ENCODE results near the gene ATP2B3.

Gene ATP2B3

GRCh38 chrX:153624196-153625091, 107.0 kb downstream of the ATP2B3 start:
- no peak overlapping the region for H3K27ac ChIP-seq (ENCODE audit: low read depth in 2 of 2, low read length in 2 of 2)
- H3K4me3 ChIP-seq (ENCODE audit: low read length in 2 of 2): no peak overlapping the region
- no peaks in the 10 kb centered on the region for H3K9me3 ChIP-seq (ENCODE audit: control insufficient read depth in 2 of 2, low read length in 2 of 2)
- no peak overlapping the region for H3K9ac ChIP-seq (ENCODE audit: low read depth in 1 of 2, low read length in 2 of 2)
- no peaks in the 10 kb centered on the region for H3K4me1 ChIP-seq (ENCODE audit: control insufficient read depth in 2 of 2, insufficient read depth in 2 of 2, low read length in 2 of 2)
- peaks cover 14 to 22% of the 10 kb centered on the region in 2 donors for H3K27me3 ChIP-seq (ENCODE audit: control insufficient read depth in 2 of 2, insufficient read depth in 2 of 2, low read length in 2 of 2)
- no peaks in the 10 kb centered on the region for H3K36me3 ChIP-seq (ENCODE audit: control insufficient read depth in 2 of 2, insufficient read depth in 2 of 2, low read length in 2 of 2)

DNA sequence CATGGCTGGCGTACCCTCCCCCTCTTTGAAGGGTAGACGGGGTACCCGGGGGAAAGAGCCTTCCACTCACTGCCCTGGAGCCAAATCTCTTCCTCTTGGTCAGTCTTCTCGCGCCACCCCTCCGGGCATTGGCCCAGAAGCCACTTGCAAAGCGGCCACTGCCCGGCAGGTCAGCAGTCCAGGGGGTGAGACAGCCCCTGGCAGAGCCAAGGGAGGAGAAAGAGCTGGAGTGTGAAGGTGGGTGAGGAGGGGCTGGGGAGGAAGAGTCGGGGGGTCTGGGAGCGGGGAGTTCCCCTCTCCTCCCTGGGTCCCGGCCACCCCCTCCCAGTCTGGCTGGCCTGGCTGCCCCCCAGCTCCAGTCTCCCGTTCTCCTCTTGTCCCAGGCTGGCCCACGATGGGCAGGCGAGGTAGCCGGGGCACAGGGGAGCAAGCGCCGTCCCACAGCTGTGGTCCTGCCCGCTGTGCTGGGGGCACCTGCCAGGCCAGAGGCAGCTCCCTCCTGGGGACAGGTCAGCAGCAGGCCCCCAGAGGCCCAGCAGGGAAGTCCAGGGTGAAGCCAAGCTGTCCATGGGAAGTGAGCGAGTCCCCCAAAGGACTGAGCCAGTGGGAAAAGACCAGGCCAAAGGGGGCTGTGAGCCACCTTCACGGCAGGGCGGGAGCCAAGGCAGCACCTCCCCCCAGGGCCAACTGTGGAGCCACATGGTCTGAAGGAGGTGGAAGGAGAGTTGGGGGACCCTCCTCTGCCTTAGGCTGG, 108.0 kb downstream of the ATP2B3 start:
- H3K4me1 ChIP-seq (ENCODE audit: control insufficient read depth in 2 of 2, insufficient read depth in 2 of 2, low read length in 2 of 2): no peaks in the 10 kb centered on the region
- no peak overlapping the region for H3K9ac ChIP-seq (ENCODE audit: low read depth in 1 of 2, low read length in 2 of 2)
- H3K9me3 ChIP-seq (ENCODE audit: control insufficient read depth in 2 of 2, low read length in 2 of 2): no peaks in the 10 kb centered on the region
- no peaks in the 10 kb centered on the region for H3K36me3 ChIP-seq (ENCODE audit: control insufficient read depth in 2 of 2, insufficient read depth in 2 of 2, low read length in 2 of 2)
- H3K27ac ChIP-seq (ENCODE audit: low read depth in 2 of 2, low read length in 2 of 2): no peak overlapping the region
- H3K4me3 ChIP-seq (ENCODE audit: low read length in 2 of 2): no peak overlapping the region
- peaks cover 13 to 22% of the 10 kb centered on the region in 2 donors for H3K27me3 ChIP-seq (ENCODE audit: control insufficient read depth in 2 of 2, insufficient read depth in 2 of 2, low read length in 2 of 2)

GRCh38 chrX:153626025-153626633, 108.7 kb downstream of the ATP2B3 start:
- H3K36me3 ChIP-seq (ENCODE audit: control insufficient read depth in 2 of 2, insufficient read depth in 2 of 2, low read length in 2 of 2): no peaks in the 10 kb centered on the region
- H3K4me3 ChIP-seq (ENCODE audit: low read length in 2 of 2): no peak overlapping the region
- H3K9me3 ChIP-seq (ENCODE audit: control insufficient read depth in 2 of 2, low read length in 2 of 2): peaks cover 0 to 2% of the 10 kb centered on the region in 2 donors
- H3K27me3 ChIP-seq (ENCODE audit: control insufficient read depth in 2 of 2, insufficient read depth in 2 of 2, low read length in 2 of 2): peaks cover 13 to 22% of the 10 kb centered on the region in 2 donors
- no peaks in the 10 kb centered on the region for H3K4me1 ChIP-seq (ENCODE audit: control insufficient read depth in 2 of 2, insufficient read depth in 2 of 2, low read length in 2 of 2)
- H3K27ac ChIP-seq (ENCODE audit: low read depth in 2 of 2, low read length in 2 of 2): no peak overlapping the region
- no peak overlapping the region for H3K9ac ChIP-seq (ENCODE audit: low read depth in 1 of 2, low read length in 2 of 2)

DNA sequence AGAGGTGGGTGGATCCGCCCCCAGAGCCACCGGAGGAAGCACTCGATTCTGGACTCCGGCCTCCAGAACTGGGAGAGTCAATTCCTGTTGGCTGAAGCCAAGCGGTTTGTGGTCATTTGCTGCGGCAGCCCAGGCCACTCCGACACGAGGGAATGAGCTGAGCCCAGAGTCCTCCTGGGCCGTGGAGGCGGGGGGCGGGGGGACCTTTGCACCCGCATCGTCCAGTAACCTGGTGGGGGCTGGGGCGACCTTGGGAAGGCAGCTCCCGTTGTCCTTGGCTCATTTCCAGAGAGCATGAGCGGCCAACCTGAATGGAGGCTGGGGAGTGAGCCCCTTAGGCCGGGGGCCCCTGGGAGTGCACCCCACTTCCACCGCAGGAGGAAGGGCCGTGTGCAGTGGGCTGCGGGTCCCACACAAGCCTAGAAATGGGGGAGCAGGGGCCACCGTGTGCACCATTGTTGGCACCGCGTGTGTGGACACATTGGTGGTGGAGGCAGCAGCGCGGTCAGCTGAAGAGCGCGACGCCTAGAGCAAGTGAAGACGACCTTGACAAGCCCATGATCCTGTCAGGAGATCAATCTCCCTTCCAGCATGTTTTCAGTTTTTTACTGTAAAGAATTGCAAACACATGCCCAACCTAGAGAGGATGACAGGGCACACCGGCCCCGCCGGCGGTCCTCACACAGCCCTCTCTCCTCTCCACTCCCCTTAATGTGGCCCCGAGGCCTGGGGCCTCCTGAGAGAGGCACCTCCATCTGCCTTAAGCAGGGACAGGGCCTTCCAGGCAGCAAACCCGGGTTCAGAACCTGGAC, 109.6 kb downstream of the ATP2B3 start:
- peaks cover 13 to 17% of the 10 kb centered on the region in 2 donors for H3K27me3 ChIP-seq (ENCODE audit: control insufficient read depth in 2 of 2, insufficient read depth in 2 of 2, low read length in 2 of 2)
- peaks cover 0 to 5% of the 10 kb centered on the region in 2 donors for H3K9me3 ChIP-seq (ENCODE audit: control insufficient read depth in 2 of 2, low read length in 2 of 2)
- H3K4me1 ChIP-seq (ENCODE audit: control insufficient read depth in 2 of 2, insufficient read depth in 2 of 2, low read length in 2 of 2): no peaks in the 10 kb centered on the region
- H3K4me3 ChIP-seq (ENCODE audit: low read length in 2 of 2): no peak overlapping the region
- H3K36me3 ChIP-seq (ENCODE audit: control insufficient read depth in 2 of 2, insufficient read depth in 2 of 2, low read length in 2 of 2): no peaks in the 10 kb centered on the region
- H3K9ac ChIP-seq (ENCODE audit: low read depth in 1 of 2, low read length in 2 of 2): no peak overlapping the region
- H3K27ac ChIP-seq (ENCODE audit: low read depth in 2 of 2, low read length in 2 of 2): no peak overlapping the region

GRCh38 chrX:153627675-153628111, 110.3 kb downstream of the ATP2B3 start:
- Histone ChIP-seq H3K36me3 (ENCODE audit: control insufficient read depth in 2 of 2, insufficient read depth in 2 of 2, low read length in 2 of 2) (no peaks in the 10 kb centered on the region), H3K4me1 (ENCODE audit: control insufficient read depth in 2 of 2, insufficient read depth in 2 of 2, low read length in 2 of 2) (no peaks in the 10 kb centered on the region), H3K4me3 (ENCODE audit: low read length in 2 of 2) (no peak overlapping the region), H3K9ac (ENCODE audit: low read depth in 1 of 2, low read length in 2 of 2) (no peak overlapping the region), H3K27ac (ENCODE audit: low read depth in 2 of 2, low read length in 2 of 2) (no peak overlapping the region), H3K9me3 (ENCODE audit: control insufficient read depth in 2 of 2, low read length in 2 of 2) (peaks cover 0 to 5% of the 10 kb centered on the region in 2 donors), H3K27me3 (ENCODE audit: control insufficient read depth in 2 of 2, insufficient read depth in 2 of 2, low read length in 2 of 2) (peaks cover 12 to 15% of the 10 kb centered on the region in 2 donors)

DNA sequence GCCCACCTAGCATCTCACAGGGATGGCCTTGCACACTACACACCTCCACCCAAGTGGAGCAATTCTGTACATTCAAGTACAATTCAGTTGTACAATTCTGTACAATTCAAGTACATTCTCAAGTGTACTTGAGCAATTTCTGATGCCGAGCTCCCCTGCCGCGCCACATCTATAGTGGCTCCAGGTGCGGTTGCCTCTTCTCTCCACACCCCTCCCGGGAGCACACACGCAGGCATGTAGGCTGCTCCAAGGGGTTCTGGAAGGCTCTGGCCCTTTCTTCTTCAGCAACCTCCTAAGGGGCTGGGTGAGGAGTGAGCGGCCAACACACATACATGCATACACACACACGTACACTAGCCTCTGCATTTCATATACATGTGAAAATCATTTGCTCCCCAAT, 110.7 kb downstream of the ATP2B3 start:
- peaks cover 0 to 5% of the 10 kb centered on the region in 2 donors for H3K9me3 ChIP-seq (ENCODE audit: control insufficient read depth in 2 of 2, low read length in 2 of 2)
- no peaks in the 10 kb centered on the region for H3K4me1 ChIP-seq (ENCODE audit: control insufficient read depth in 2 of 2, insufficient read depth in 2 of 2, low read length in 2 of 2)
- no peak overlapping the region for H3K9ac ChIP-seq (ENCODE audit: low read depth in 1 of 2, low read length in 2 of 2)
- H3K27me3 ChIP-seq (ENCODE audit: control insufficient read depth in 2 of 2, insufficient read depth in 2 of 2, low read length in 2 of 2): peaks cover 8 to 10% of the 10 kb centered on the region in 2 donors
- no peak overlapping the region for H3K4me3 ChIP-seq (ENCODE audit: low read length in 2 of 2)
- H3K36me3 ChIP-seq (ENCODE audit: control insufficient read depth in 2 of 2, insufficient read depth in 2 of 2, low read length in 2 of 2): no peaks in the 10 kb centered on the region
- no peak overlapping the region for H3K27ac ChIP-seq (ENCODE audit: low read depth in 2 of 2, low read length in 2 of 2)

DNA sequence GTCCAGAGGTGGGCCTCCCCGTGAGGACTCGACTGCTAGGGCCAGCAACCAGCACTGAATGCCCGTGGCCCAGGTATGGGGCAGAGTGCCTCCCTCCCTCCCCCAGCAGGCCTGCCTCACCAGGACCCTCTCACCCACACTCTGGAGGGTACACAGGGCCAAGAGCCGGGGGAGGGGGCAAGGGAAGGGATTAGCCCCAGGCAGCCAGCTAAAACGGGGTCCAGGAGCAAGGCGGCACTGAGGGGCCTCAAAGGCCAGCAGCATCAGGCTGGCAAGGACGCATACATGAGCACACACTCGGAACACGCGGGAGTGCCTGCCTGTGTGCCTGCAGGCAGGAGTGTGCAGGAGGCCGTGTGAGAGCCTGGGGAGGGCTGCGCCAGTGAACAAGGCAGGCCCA, 111.2 kb downstream of the ATP2B3 start:
- peaks cover 5 to 6% of the 10 kb centered on the region in 2 donors for H3K27me3 ChIP-seq (ENCODE audit: control insufficient read depth in 2 of 2, insufficient read depth in 2 of 2, low read length in 2 of 2)

GRCh38 chrX:153631346-153631745, 113.9 kb downstream of the ATP2B3 start:
- Histone ChIP-seq H3K27me3 (ENCODE audit: control insufficient read depth in 2 of 2, insufficient read depth in 2 of 2, low read length in 2 of 2) (peaks cover 0 to 3% of the 10 kb centered on the region in 2 donors), H3K36me3 (ENCODE audit: control insufficient read depth in 2 of 2, insufficient read depth in 2 of 2, low read length in 2 of 2) (no peaks in the 10 kb centered on the region), H3K4me1 (ENCODE audit: control insufficient read depth in 2 of 2, insufficient read depth in 2 of 2, low read length in 2 of 2) (no peaks in the 10 kb centered on the region), H3K27ac (ENCODE audit: low read depth in 2 of 2, low read length in 2 of 2) (no peak overlapping the region), H3K9me3 (ENCODE audit: control insufficient read depth in 2 of 2, low read length in 2 of 2) (peaks cover 0 to 5% of the 10 kb centered on the region in 2 donors), H3K4me3 (ENCODE audit: low read length in 2 of 2) (no peak overlapping the region), H3K9ac (ENCODE audit: low read depth in 1 of 2, low read length in 2 of 2) (no peak overlapping the region)

More for the DNA sequence above, 111.2 kb downstream of the ATP2B3 start:
- Histone ChIP-seq H3K36me3 (ENCODE audit: control insufficient read depth in 2 of 2, insufficient read depth in 2 of 2, low read length in 2 of 2) (no peaks in the 10 kb centered on the region), H3K4me1 (ENCODE audit: control insufficient read depth in 2 of 2, insufficient read depth in 2 of 2, low read length in 2 of 2) (no peaks in the 10 kb centered on the region), H3K4me3 (ENCODE audit: low read length in 2 of 2) (no peak overlapping the region), H3K9ac (ENCODE audit: low read depth in 1 of 2, low read length in 2 of 2) (no peak overlapping the region), H3K27ac (ENCODE audit: low read depth in 2 of 2, low read length in 2 of 2) (no peak overlapping the region), H3K9me3 (ENCODE audit: control insufficient read depth in 2 of 2, low read length in 2 of 2) (peaks cover 0 to 5% of the 10 kb centered on the region in 2 donors)

DNA sequence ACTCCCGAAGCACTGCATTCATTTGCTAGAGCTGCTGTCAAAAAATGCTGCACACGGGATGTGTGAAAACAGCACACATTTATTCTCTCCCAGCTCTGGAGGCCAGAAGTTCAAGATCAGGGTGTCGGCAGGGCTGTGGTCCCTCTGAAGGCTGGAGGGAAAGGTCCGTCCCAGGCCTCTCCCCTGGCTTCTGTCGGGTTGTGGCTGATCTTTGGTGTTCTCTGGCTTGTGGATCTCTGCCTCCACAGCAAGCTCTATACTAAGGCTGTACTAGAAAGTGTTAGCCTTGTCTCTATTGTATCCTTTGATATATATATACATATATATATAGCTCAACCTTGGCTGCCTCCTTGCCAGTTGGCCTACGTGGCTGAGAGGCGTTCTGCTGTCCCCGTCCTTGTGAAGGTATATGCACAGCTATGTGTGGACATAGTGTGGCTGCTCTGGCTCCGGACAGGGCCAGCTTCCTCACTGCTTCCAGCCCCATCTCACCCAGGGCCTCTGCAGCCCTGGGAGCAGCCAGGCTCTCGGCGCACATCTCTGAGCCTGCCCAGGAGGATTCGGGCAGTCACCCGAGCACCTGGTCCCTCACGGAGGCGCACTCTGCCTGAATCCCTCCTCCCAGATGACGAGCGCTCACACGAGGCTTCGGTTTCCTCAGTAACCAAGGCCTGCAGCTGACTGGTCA, 114.6 kb downstream of the ATP2B3 start:
- Histone ChIP-seq H3K4me1 (ENCODE audit: control insufficient read depth in 2 of 2, insufficient read depth in 2 of 2, low read length in 2 of 2) (no peaks in the 10 kb centered on the region), H3K4me3 (ENCODE audit: low read length in 2 of 2) (no peak overlapping the region), H3K36me3 (ENCODE audit: control insufficient read depth in 2 of 2, insufficient read depth in 2 of 2, low read length in 2 of 2) (no peaks in the 10 kb centered on the region), H3K27ac (ENCODE audit: low read depth in 2 of 2, low read length in 2 of 2) (no peak overlapping the region), H3K9ac (ENCODE audit: low read depth in 1 of 2, low read length in 2 of 2) (no peak overlapping the region), H3K27me3 (ENCODE audit: control insufficient read depth in 2 of 2, insufficient read depth in 2 of 2, low read length in 2 of 2) (peaks cover 0 to 3% of the 10 kb centered on the region in 2 donors), H3K9me3 (ENCODE audit: control insufficient read depth in 2 of 2, low read length in 2 of 2) (peaks cover 0 to 5% of the 10 kb centered on the region in 2 donors)
